Stimulated activated memory B cell treated with anti-CD40 and anti-IgM and Interleukin-4, amounts not matched to agents 10 μg/mL and 1 μg/mL and 100 μg/mL, for 72 hours (primary cell): Measurements from ENCODE around the gene NSUN7.
A peak's percentile ranks its signal among the peaks of the same experiment; 100 is the strongest.
"Not testable (repeated sequence)": the region's sequence is repeated elsewhere in the genome, so short reads cannot be mapped to it uniquely, and the experiment has no call there.

Source experiments
- ATAC-seq: fragments of 150-1000 bp; cut with Tn5 transposase; 2 replicates; pipeline ENCODE4 v1.10.0; 2021
- H3K27ac Mint-ChIP-seq: one replicate; pipeline ENCODE4 v1.8.0; 2022; ENCODE audit warnings: mild to moderate bottlenecking, mixed read lengths
- H3K27me3 Mint-ChIP-seq: one replicate; pipeline ENCODE4 v1.8.0; 2022; ENCODE audit warnings: mixed read lengths
- H3K36me3 Mint-ChIP-seq: one replicate; pipeline ENCODE4 v1.8.0; 2022; ENCODE audit warnings: mixed read lengths
- H3K4me1 Mint-ChIP-seq: one replicate; pipeline ENCODE4 v1.8.0; 2022; ENCODE audit warnings: mixed read lengths
- H3K4me3 Mint-ChIP-seq: one replicate; pipeline ENCODE4 v1.8.0; 2022; ENCODE audit warnings: mild to moderate bottlenecking, moderate library complexity, mixed read lengths
- H3K9me3 Mint-ChIP-seq: one replicate; pipeline ENCODE4 v1.8.0; 2022; ENCODE audit warnings: mixed read lengths

The NSUN7 gene

GRCh38 chr4:40769266-40769665 is 19.5 kb downstream of the NSUN7 start:
- Mint-ChIP-seq H3K27ac (no peak overlapping the region), H3K4me1 (no peaks in the 10 kb centered on the region), H3K27me3 (peaks cover 21% of the 10 kb centered on the region), H3K4me3 (no peak overlapping the region), H3K36me3 (no peaks in the 10 kb centered on the region), H3K9me3 (no peaks in the 10 kb centered on the region)
- no peak for ATAC-seq

GRCh38 chr4:40778090-40778489 is 28.3 kb downstream of the NSUN7 start:
- peaks cover 6% of the 10 kb centered on the region for H3K36me3 Mint-ChIP-seq
- ATAC-seq = no peak
- H3K27me3 Mint-ChIP-seq = peaks cover 12% of the 10 kb centered on the region
- peaks cover 3% of the 10 kb centered on the region for H3K9me3 Mint-ChIP-seq
- no peak overlapping the region for H3K4me3 Mint-ChIP-seq
- H3K27ac Mint-ChIP-seq = no peak overlapping the region
- H3K4me1 Mint-ChIP-seq = no peaks in the 10 kb centered on the region

GRCh38 chr4:40782876-40783275 is 33.1 kb downstream of the NSUN7 start:
- H3K9me3 Mint-ChIP-seq = peaks cover 2% of the 10 kb centered on the region

GRCh38 chr4:40785727-40786126 is 36.0 kb downstream of the NSUN7 start:
- Mint-ChIP-seq H3K27ac (no peak overlapping the region), H3K36me3 (no peaks in the 10 kb centered on the region), H3K4me3 (no peak overlapping the region), H3K4me1 (peaks cover 8% of the 10 kb centered on the region), H3K27me3 (peaks cover 14% of the 10 kb centered on the region), H3K9me3 (no peaks in the 10 kb centered on the region)
- ATAC-seq = no peak

More at GRCh38 chr4:40782876-40783275, 33.1 kb downstream of the NSUN7 start:
- H3K27ac Mint-ChIP-seq = no peak overlapping the region
- H3K4me1 Mint-ChIP-seq = no peaks in the 10 kb centered on the region
- no peak overlapping the region for H3K4me3 Mint-ChIP-seq
- H3K36me3 Mint-ChIP-seq = peaks cover 4% of the 10 kb centered on the region
- no peak for ATAC-seq
- peaks cover 26% of the 10 kb centered on the region for H3K27me3 Mint-ChIP-seq

- no peak for ATAC-seq
- Mint-ChIP-seq H3K27ac (no peak overlapping the region), H3K4me1 (peaks cover 8% of the 10 kb centered on the region), H3K9me3 (no peaks in the 10 kb centered on the region), H3K4me3 (no peak overlapping the region), H3K27me3 (peaks cover 14% of the 10 kb centered on the region), H3K36me3 (no peaks in the 10 kb centered on the region)
Measured at GRCh38 chr4:40788331-40788730, 38.6 kb downstream of the NSUN7 start.

GRCh38 chr4:40789031-40789430 is 39.3 kb downstream of the NSUN7 start:
- Mint-ChIP-seq H3K9me3 (no peaks in the 10 kb centered on the region), H3K4me3 (no peak overlapping the region), H3K27ac (no peak overlapping the region)

GRCh38 chr4:40789771-40790170 is 40.0 kb downstream of the NSUN7 start:
- H3K9me3 Mint-ChIP-seq = no peaks in the 10 kb centered on the region
- peaks cover 8% of the 10 kb centered on the region for H3K4me1 Mint-ChIP-seq
- H3K27me3 Mint-ChIP-seq = peaks cover 13% of the 10 kb centered on the region
- no peak overlapping the region for H3K4me3 Mint-ChIP-seq
- no peak for ATAC-seq
- H3K27ac Mint-ChIP-seq = no peak overlapping the region
- H3K36me3 Mint-ChIP-seq = no peaks in the 10 kb centered on the region

More at GRCh38 chr4:40789031-40789430, 39.3 kb downstream of the NSUN7 start:
- ATAC-seq = no peak
- Mint-ChIP-seq H3K27me3 (peaks cover 14% of the 10 kb centered on the region), H3K4me1 (peaks cover 8% of the 10 kb centered on the region), H3K36me3 (no peaks in the 10 kb centered on the region)

GRCh38 chr4:40800064-40800463 is 50.3 kb downstream of the NSUN7 start:
- peaks cover 12% of the 10 kb centered on the region for H3K4me1 Mint-ChIP-seq
- no peaks in the 10 kb centered on the region for H3K36me3 Mint-ChIP-seq
- peak overlapping the region; percentile 33 for H3K27ac Mint-ChIP-seq
- no peak overlapping the region for H3K4me3 Mint-ChIP-seq
- H3K27me3 Mint-ChIP-seq = no peaks in the 10 kb centered on the region
- peak; percentile 80 for ATAC-seq
- H3K9me3 Mint-ChIP-seq = no peaks in the 10 kb centered on the region

GRCh38 chr4:40804598-40804997 is 54.8 kb downstream of the NSUN7 start:
- peak; percentile 34 for ATAC-seq
- peak overlapping the region; percentile 30 for H3K27ac Mint-ChIP-seq
- no peaks in the 10 kb centered on the region for H3K27me3 Mint-ChIP-seq
- H3K4me1 Mint-ChIP-seq = peaks cover 14% of the 10 kb centered on the region
- no peak overlapping the region for H3K4me3 Mint-ChIP-seq
- H3K36me3 Mint-ChIP-seq = no peaks in the 10 kb centered on the region
- no peaks in the 10 kb centered on the region for H3K9me3 Mint-ChIP-seq

- no peaks in the 10 kb centered on the region for H3K27me3 Mint-ChIP-seq
Measured at GRCh38 chr4:40808926-40809457, 59.2 kb downstream of the NSUN7 start.

GRCh38 chr4:40811956-40812355 is 62.2 kb downstream of the NSUN7 start:
- no peaks in the 10 kb centered on the region for H3K9me3 Mint-ChIP-seq
- H3K27ac Mint-ChIP-seq = no peak overlapping the region
- no peak overlapping the region for H3K4me3 Mint-ChIP-seq
- H3K27me3 Mint-ChIP-seq = no peaks in the 10 kb centered on the region
- H3K36me3 Mint-ChIP-seq = no peaks in the 10 kb centered on the region
- H3K4me1 Mint-ChIP-seq = no peaks in the 10 kb centered on the region
- no peak for ATAC-seq

More at GRCh38 chr4:40808926-40809457, 59.2 kb downstream of the NSUN7 start:
- H3K4me1 Mint-ChIP-seq = peaks cover 6% of the 10 kb centered on the region
- no peak overlapping the region for H3K4me3 Mint-ChIP-seq
- H3K36me3 Mint-ChIP-seq = no peaks in the 10 kb centered on the region
- ATAC-seq = no peak
- H3K9me3 Mint-ChIP-seq = no peaks in the 10 kb centered on the region
- no peak overlapping the region for H3K27ac Mint-ChIP-seq

GRCh38 chr4:40812386-40812785 is 62.6 kb downstream of the NSUN7 start:
- no peak for ATAC-seq
- H3K4me1 Mint-ChIP-seq = no peaks in the 10 kb centered on the region
- H3K36me3 Mint-ChIP-seq = no peaks in the 10 kb centered on the region
- no peak overlapping the region for H3K4me3 Mint-ChIP-seq
- H3K27me3 Mint-ChIP-seq = no peaks in the 10 kb centered on the region
- H3K27ac Mint-ChIP-seq = no peak overlapping the region
- H3K9me3 Mint-ChIP-seq = no peaks in the 10 kb centered on the region

- ATAC-seq = no peak
- H3K4me3 Mint-ChIP-seq = no peak overlapping the region
- no peaks in the 10 kb centered on the region for H3K36me3 Mint-ChIP-seq
- no peaks in the 10 kb centered on the region for H3K27me3 Mint-ChIP-seq
- H3K27ac Mint-ChIP-seq = no peak overlapping the region
- no peaks in the 10 kb centered on the region for H3K4me1 Mint-ChIP-seq
- H3K9me3 Mint-ChIP-seq = no peaks in the 10 kb centered on the region
Measured at GRCh38 chr4:40812856-40813255, 63.1 kb downstream of the NSUN7 start.

GRCh38 chr4:40817157-40817556 is 67.4 kb downstream of the NSUN7 start:
- H3K27ac Mint-ChIP-seq, H3K4me3 Mint-ChIP-seq, H3K36me3 Mint-ChIP-seq, H3K9me3 Mint-ChIP-seq, H3K27me3 Mint-ChIP-seq, ATAC-seq, H3K4me1 Mint-ChIP-seq: not testable (repeated sequence)

GRCh38 chr4:40820101-40820500 is 70.3 kb downstream of the NSUN7 start:
- ATAC-seq = no peak
- H3K9me3 Mint-ChIP-seq = no peaks in the 10 kb centered on the region
- H3K4me3 Mint-ChIP-seq = no peak overlapping the region
- no peak overlapping the region for H3K27ac Mint-ChIP-seq
- peaks cover 7% of the 10 kb centered on the region for H3K4me1 Mint-ChIP-seq
- H3K27me3 Mint-ChIP-seq = no peaks in the 10 kb centered on the region
- no peaks in the 10 kb centered on the region for H3K36me3 Mint-ChIP-seq

- H3K4me1 Mint-ChIP-seq = peaks cover 16% of the 10 kb centered on the region
- no peak for ATAC-seq
- H3K36me3 Mint-ChIP-seq = no peaks in the 10 kb centered on the region
- no peak overlapping the region for H3K27ac Mint-ChIP-seq
- H3K27me3 Mint-ChIP-seq = no peaks in the 10 kb centered on the region
- H3K4me3 Mint-ChIP-seq = no peak overlapping the region
- H3K9me3 Mint-ChIP-seq = no peaks in the 10 kb centered on the region
Measured at GRCh38 chr4:40822420-40823166, 72.8 kb downstream of the NSUN7 start.
